ENCODE data around the gene MAP3K13. TPM values are rescaled to one million over a fixed set of nuclear protein-coding genes. Genes with fewer than 3 reads are reported as not detected.
"Not testable (repeated sequence)": the region's sequence is repeated elsewhere in the genome, so short reads cannot be mapped to it uniquely, and the experiment has no call there.

Gene MAP3K13
- total RNA-seq, 1 experiment from 2014 or later = 23.5 TPM

DNA sequence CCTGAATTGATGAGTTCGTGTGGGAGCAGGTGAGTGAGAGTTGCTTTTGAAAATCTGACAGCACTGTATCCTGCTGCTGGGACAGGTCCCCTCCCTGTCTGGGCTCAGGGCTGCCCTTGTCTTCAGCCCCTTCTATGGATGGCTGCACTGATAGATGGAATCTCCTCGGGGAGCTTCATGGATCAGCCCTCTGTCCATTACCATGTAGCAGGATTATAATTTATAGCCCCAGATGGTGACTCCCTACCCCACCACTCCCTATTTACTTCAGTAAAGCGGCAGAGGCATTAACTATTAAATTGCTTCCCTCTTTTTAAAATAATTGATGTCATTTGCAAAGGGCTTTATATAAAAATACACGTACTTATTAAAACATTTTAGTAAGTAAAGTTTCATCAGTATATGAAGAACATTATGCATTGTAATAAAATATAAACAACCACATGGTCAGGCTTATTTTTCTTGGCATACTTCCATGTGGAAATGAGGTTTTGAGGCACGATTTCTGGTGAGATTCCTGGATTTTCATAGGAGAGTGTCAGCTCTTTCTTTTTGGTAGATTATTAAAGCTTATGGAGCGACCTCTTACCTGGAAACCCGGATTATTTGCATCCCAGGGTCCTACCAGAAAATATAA is 38.5 kb downstream of the MAP3K13 start:
- Histone ChIP-seq H3K9me3 (replicated peaks) (no peaks in the 10 kb centered on the region), H3K27me3 (no peaks in the 10 kb centered on the region), H3K27ac (no peak overlapping the region), H3K4me3 (no peak overlapping the region), H3K36me3 (no peaks in the 10 kb centered on the region), H3K4me1 (peaks cover 20% of the 10 kb centered on the region)
- peak in 1 of 2 experiments; percentile 26 for DNase-seq

DNA sequence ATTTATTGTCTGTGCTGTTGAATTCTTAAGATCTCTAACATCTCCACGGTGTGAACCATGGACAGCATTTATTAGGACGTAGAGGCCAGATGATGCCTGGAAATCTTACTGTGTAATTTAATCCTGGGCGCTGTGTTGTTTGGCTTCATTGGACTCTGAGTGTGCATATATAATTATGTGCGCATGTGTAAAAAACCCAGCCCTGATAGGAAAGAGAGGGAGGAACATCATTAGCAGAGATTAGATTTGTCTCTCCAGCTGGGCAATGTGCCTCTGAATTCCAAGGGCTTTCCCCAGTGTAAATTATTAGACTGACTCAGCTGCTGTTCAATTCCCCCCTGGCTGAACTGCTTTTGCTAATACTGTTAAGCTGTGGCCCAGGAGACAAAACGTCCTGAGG is 39.6 kb downstream of the MAP3K13 start:
- Histone ChIP-seq H3K4me1 (peaks cover 20% of the 10 kb centered on the region), H3K27me3 (no peaks in the 10 kb centered on the region), H3K27ac (no peak overlapping the region), H3K36me3 (no peaks in the 10 kb centered on the region), H3K4me3 (no peak overlapping the region), H3K9me3 (replicated peaks) (no peaks in the 10 kb centered on the region)
- peak; percentile 52 to 74 for DNase-seq

DNA sequence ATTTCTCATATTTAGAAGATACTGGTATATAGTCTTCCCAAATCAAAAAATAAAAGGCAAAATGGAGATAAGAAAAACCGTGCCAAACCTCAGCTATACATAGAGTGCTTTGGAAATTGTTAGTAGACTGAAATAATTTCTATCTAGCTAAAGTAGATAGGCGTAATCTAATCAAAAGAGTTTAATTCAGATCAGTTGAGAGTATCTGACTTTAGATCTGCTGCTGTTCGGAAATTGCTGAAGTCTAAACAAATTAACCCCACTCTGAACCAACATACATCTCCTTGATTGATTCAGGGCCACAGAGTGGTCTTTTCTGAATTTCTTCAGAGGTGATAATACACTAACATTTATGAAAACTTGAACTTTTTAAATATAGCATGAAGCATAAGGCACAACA is 40.1 kb downstream of the MAP3K13 start:
- H3K9me3 ChIP-seq (replicated peaks) = no peaks in the 10 kb centered on the region
- H3K36me3 ChIP-seq = no peaks in the 10 kb centered on the region
- no peak overlapping the region for H3K4me3 ChIP-seq
- no peak for DNase-seq
- H3K27ac ChIP-seq = no peak overlapping the region
- H3K27me3 ChIP-seq = no peaks in the 10 kb centered on the region
- H3K4me1 ChIP-seq = peaks cover 20% of the 10 kb centered on the region

DNA sequence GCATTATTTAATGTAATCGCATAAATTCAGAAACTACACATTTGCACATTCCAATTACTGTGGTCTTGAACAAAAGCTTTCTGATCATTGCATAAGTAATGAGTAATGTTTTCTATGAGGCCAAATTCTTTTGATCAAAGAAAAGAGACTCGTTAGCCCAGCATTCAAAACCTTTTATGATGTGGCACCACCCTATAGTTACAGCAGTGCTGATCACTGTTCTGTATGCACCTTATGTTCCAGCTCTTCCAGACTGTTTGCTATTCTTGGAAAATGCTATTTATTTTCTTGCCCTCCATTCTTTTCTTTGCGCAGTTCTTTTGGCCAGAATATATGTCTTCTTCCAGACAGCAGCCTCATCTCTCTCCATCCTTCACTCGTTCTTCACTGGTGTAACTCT is 42.3 kb downstream of the MAP3K13 start:
- DNase-seq = no peak
- H3K36me3 ChIP-seq = no peaks in the 10 kb centered on the region
- H3K27ac ChIP-seq = no peak overlapping the region
- H3K4me1 ChIP-seq = peaks cover 20% of the 10 kb centered on the region
- no peak overlapping the region for H3K4me3 ChIP-seq
- no peaks in the 10 kb centered on the region for H3K9me3 ChIP-seq (replicated peaks)
- H3K27me3 ChIP-seq = no peaks in the 10 kb centered on the region

DNA sequence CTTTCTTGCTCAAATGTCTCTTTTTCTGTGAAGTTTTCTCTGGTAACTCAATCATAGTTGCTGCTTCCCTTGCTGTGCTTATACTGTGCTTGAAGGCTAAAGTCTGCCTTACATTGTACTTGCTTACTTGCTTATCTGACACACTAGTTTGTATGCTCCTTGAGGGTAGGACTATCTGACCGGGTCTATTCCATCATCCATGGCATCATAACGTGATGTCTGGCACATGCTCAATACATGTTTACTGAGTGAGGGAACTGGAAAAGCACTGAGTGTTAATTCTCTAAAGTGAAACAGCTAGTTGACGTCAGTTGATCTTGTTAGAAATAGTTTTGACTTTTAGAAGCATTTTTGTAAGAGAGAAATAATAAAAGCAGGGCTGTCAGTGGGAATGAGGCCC is 42.7 kb downstream of the MAP3K13 start:
- H3K36me3 ChIP-seq = no peaks in the 10 kb centered on the region
- H3K4me1 ChIP-seq = peaks cover 20% of the 10 kb centered on the region
- no peak for DNase-seq
- no peak overlapping the region for H3K4me3 ChIP-seq
- H3K27me3 ChIP-seq = no peaks in the 10 kb centered on the region
- no peaks in the 10 kb centered on the region for H3K9me3 ChIP-seq (replicated peaks)
- H3K27ac ChIP-seq = no peak overlapping the region

DNA sequence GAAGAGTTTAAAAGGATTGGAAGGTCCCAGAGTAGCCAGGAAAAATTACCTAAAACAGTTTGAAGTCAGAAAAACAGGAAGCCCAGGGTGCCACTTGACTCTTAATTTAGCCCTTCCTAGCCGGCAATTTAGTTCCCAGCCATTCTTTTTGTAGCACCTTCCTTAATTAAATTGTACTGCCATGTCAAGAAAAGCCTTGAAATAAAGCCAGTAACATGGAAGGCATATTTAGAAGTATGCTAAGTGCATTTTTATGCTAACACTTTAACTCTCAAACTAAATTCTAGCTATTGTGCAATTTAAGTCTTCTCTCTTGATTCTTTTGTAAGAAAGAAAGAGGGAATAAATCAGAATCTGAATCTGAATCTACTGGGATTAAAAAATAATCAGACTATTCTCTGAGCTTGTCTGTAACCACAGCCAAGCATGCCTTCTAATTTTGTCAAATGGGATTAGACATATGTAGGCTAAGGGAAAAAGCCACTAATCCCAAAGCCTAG is 43.2 kb downstream of the MAP3K13 start:
- Histone ChIP-seq H3K4me1 (peaks cover 20% of the 10 kb centered on the region), H3K27ac (no peak overlapping the region), H3K9me3 (replicated peaks) (no peaks in the 10 kb centered on the region), H3K27me3 (no peaks in the 10 kb centered on the region), H3K36me3 (no peaks in the 10 kb centered on the region), H3K4me3 (no peak overlapping the region)
- DNase-seq = no peak

DNA sequence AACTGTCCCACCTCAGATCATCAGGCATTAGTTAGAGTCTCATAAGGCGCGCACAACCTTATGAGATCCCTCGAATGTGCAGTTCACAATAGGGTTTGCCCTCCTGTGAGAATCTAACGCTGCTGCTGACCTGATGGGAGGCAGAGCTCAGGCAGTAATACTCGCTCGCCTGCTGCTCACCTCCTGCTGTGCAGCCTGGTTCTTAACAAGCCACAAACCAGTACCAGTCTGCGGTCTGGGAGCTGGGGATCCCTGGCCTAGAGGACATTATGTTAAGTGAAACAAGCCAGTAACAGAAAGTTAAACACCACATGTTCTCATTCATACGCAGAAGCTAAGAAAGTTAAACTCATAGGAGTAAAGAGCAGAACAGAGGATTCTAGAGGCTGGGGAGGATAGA is 47.0 kb downstream of the MAP3K13 start:
- Histone ChIP-seq H3K9me3 (replicated peaks) (no peaks in the 10 kb centered on the region), H3K27me3 (no peaks in the 10 kb centered on the region), H3K4me3 (no peak overlapping the region), H3K4me1 (no peaks in the 10 kb centered on the region), H3K36me3 (no peaks in the 10 kb centered on the region), H3K27ac (no peak overlapping the region)
- no peak for DNase-seq

DNA sequence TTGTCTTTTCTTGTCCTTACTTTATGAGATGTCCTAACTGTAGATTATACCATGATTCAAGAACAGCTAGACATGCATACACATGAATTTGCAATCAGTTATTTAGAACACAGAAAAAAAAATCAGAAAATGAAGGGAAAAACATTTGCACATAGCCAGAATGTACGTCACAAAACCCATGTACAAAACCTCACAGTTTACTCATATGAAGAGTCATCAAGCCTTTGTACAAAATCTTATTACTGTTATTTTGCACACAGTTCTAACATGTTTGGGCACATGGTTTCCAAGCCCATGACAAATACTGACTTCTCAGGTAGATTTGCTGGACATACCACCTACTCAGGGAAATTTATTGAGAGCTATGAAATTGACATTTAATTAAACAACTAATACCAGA is 48.2 kb downstream of the MAP3K13 start:
- no peak for DNase-seq
- H3K27me3 ChIP-seq = no peaks in the 10 kb centered on the region
- H3K4me3 ChIP-seq = no peak overlapping the region
- no peaks in the 10 kb centered on the region for H3K4me1 ChIP-seq
- no peak overlapping the region for H3K27ac ChIP-seq
- H3K36me3 ChIP-seq = no peaks in the 10 kb centered on the region
- no peaks in the 10 kb centered on the region for H3K9me3 ChIP-seq (replicated peaks)

DNA sequence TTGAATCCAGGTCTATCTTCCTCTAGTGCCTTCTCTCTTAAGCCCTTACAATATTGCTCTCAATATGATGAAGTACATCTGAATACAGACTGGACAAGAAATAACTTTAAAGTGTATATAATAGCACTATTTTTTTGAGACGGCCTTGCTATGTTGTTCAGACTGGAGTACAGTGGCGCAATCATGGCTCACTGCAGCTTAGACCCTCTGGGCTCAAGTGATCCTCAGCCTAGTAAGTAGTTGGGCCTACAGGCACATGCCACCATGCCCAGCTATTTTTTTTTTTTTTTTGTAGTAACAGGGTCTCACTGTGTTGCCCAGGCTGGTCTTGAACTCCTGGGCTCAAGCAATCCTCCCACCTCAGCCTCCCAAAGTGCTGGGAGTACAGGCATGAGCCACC is 53.6 kb downstream of the MAP3K13 start:
- DNase-seq = no peak
- Histone ChIP-seq H3K27ac (no peak overlapping the region), H3K9me3 (replicated peaks) (no peaks in the 10 kb centered on the region), H3K27me3 (no peaks in the 10 kb centered on the region), H3K36me3 (no peaks in the 10 kb centered on the region), H3K4me1 (no peaks in the 10 kb centered on the region; the same call in 1 of the 2 replicates), H3K4me3 (no peak overlapping the region)

DNA sequence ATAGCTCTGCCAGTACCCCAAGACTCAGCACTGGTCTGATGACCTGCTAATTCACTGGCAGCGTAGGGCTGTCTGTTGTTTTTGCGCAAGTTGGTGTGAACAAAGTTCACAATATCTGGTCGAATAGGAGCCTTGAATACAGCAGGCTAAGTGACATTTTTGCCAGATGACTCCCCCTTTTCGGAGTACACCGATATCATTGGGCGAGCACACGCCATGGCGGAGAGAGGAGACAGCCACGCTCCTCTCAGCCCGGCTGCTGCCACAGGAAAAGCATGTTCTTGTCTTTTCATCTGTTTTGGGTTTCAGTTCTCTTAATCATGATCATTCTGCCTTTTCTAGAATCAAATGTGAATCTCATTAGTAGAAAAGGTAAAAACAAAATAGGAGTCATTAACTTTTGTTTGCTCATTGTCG is 55.6 kb downstream of the MAP3K13 start:
- H3K36me3 ChIP-seq; H3K27ac ChIP-seq; H3K4me1 ChIP-seq; H3K4me3 ChIP-seq; DNase-seq; H3K27me3 ChIP-seq; H3K9me3 ChIP-seq (replicated peaks): not testable (repeated sequence)

DNA sequence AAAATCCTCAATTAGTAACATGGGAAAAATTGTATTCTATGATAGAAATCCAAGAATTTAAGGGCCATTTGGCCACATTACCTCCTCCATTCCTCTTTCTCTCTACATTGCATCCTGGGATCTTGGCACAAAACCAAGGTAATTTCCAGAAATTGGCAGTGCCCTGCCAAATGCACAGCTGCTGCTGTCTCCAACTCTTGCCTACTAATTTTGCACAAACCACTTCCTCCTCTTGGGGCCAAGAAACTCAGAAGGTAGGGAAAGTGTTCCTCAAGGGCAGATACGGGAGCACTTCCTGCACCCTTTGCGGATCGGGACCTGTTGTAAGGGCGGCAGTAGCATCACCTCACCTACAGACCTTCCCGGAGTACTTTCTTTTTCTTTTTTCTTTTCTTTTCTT is 57.8 kb downstream of the MAP3K13 start:
- Histone ChIP-seq H3K4me1 (no peaks in the 10 kb centered on the region; the same call in 1 of the 2 replicates), H3K36me3 (no peaks in the 10 kb centered on the region), H3K27me3 (no peaks in the 10 kb centered on the region), H3K27ac (no peak overlapping the region), H3K4me3 (no peak overlapping the region), H3K9me3 (replicated peaks) (no peaks in the 10 kb centered on the region)
- DNase-seq = peak; percentile 29 to 67

DNA sequence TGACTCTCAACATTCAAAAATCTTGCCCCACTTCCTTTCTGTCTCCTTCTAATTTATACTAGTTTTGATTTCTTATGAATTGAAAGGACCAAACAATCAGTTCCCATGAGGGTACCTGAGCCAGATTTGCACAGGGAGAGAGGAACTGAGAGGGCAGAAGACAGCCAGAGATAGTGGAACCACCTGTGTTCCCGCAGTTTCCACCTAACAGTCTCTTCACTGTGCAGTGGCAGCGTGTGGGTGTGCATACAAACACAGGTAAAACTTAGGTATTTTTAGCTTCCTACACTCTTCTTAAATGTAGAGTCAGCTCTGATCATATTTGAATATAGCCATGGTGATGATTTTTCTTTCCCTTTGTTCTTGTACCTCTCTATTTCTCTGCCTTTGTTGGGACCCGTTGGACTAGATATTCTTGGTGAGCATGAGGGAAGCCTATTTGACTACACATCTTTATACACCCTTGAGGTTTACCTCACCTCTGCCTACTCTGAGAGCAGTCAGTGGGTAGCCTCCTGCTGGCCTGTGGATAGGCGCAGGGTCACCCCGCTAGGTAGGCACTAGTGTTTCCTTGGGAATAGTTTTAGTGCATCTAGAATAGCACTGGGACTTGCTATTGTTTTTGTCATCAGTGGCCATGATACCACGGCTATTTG is 58.8 kb downstream of the MAP3K13 start:
- DNase-seq = no peak
- Histone ChIP-seq H3K9me3 (replicated peaks) (no peaks in the 10 kb centered on the region), H3K27ac (no peak overlapping the region), H3K4me1 (no peaks in the 10 kb centered on the region; the same call in 1 of the 2 replicates), H3K4me3 (no peak overlapping the region), H3K36me3 (no peaks in the 10 kb centered on the region), H3K27me3 (no peaks in the 10 kb centered on the region)

DNA sequence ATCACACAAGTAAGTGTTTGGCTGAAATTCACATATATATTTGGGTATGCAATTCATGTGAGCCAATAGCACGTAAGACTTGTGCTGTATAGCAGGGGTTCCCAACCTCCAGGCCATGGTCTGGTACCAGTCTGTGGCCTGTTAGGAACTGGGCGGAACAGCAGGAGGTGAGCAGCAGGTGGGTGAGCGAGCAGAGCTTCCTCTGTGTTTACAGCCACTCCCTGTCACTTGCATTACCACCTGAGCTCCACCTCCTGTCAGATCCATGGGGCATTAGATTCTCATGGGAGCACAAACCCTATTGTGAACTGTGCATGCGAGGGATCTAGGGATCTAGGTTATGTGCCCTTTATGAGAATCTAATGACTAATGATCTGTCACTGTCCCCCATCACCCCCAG is 59.7 kb downstream of the MAP3K13 start:
- no peaks in the 10 kb centered on the region for H3K27me3 ChIP-seq
- no peak for DNase-seq
- no peaks in the 10 kb centered on the region for H3K36me3 ChIP-seq
- H3K4me1 ChIP-seq = no peaks in the 10 kb centered on the region; the same call in 1 of the 2 replicates
- H3K9me3 ChIP-seq (replicated peaks) = no peaks in the 10 kb centered on the region
- no peak overlapping the region for H3K27ac ChIP-seq
- H3K4me3 ChIP-seq = no peak overlapping the region

DNA sequence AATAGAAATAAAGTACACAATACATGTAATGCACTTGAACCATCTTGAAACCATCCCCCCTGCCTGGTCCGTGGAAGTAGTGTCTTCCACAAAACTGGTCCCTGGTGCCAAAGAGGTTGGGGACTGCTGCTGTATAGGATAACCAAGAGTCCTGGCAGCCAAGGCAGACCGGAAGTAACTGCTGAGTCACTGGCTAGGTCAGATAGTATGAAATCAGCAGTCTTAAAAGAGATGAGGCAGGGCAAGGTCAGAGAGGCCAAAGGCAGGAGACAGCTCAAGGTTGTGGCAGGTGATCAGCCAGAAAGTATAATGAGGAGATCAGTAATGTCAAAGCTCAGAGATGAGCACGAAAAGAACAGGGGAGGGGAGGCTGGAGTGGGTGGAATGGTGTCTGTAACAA is 60.2 kb downstream of the MAP3K13 start:
- Histone ChIP-seq H3K27me3 (no peaks in the 10 kb centered on the region), H3K36me3 (no peaks in the 10 kb centered on the region), H3K9me3 (replicated peaks) (no peaks in the 10 kb centered on the region), H3K27ac (no peak overlapping the region), H3K4me3 (no peak overlapping the region), H3K4me1 (no peaks in the 10 kb centered on the region; the same call in 1 of the 2 replicates)
- DNase-seq = no peak

DNA sequence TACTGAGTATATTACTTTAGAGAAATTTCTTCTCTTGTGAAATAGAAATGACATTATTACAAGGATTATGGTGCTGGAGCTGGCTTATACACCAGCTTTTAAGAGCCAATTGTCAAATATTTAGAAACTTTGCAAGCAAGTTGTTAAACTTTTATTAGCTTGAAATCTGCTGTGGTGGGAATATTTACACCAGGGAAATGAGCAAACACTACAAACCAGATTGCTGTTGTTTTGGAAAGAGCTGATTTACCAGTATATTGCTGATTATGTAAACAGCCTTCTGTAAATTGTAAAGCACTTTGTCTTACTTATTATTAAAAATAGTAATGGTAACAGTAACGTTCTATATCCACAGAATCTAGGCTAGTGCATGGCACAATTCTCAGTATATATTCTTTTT is 61.5 kb downstream of the MAP3K13 start:
- no peaks in the 10 kb centered on the region for H3K36me3 ChIP-seq
- no peaks in the 10 kb centered on the region for H3K27me3 ChIP-seq
- no peaks in the 10 kb centered on the region; the same call in 1 of the 2 replicates for H3K4me1 ChIP-seq
- no peak for DNase-seq
- H3K27ac ChIP-seq = no peak overlapping the region
- H3K4me3 ChIP-seq = no peak overlapping the region
- H3K9me3 ChIP-seq (replicated peaks) = no peaks in the 10 kb centered on the region

DNA sequence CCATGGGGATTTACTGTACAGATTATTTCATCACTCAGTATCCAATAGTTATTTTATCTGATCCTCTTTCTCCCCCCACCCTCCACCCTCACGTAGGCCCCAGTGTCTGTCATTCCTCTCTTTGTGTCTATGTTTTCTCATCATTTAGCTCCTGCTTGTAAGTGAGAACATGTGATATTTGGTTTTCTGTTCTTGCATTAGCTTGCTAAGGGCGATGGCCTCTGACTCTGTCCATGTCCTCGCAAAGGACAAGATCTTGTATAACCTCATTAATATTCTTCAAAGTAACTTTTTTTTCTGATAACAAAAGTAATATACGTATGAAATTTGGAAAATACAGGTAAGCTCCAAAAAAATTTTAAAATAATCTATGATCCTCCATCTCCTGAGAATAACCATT is 67.4 kb downstream of the MAP3K13 start:
- H3K27ac ChIP-seq = no peak overlapping the region
- no peaks in the 10 kb centered on the region for H3K9me3 ChIP-seq (replicated peaks)
- no peaks in the 10 kb centered on the region for H3K36me3 ChIP-seq
- H3K4me3 ChIP-seq = no peak overlapping the region
- DNase-seq = no peak
- H3K4me1 ChIP-seq = no peaks in the 10 kb centered on the region
- no peaks in the 10 kb centered on the region for H3K27me3 ChIP-seq
